Stimulated activated CD4-positive, alpha-beta T cell treated with anti-CD3 and anti-CD28 coated beads, Interleukin-1b, Interleukin-23, amount 100 ng/mL, for 24 hours (primary cell): ENCODE data around the gene ZSCAN31.

Experiments used
- DNase-seq, 4 experiments: peaks; one replicate each; pipeline ENCODE4 v3.0.0-alpha.2; 2020; ENCODE audit warnings: low read depth in 4 of 4, low spot score in 1 of 4

ZSCAN31 gene

DNA sequence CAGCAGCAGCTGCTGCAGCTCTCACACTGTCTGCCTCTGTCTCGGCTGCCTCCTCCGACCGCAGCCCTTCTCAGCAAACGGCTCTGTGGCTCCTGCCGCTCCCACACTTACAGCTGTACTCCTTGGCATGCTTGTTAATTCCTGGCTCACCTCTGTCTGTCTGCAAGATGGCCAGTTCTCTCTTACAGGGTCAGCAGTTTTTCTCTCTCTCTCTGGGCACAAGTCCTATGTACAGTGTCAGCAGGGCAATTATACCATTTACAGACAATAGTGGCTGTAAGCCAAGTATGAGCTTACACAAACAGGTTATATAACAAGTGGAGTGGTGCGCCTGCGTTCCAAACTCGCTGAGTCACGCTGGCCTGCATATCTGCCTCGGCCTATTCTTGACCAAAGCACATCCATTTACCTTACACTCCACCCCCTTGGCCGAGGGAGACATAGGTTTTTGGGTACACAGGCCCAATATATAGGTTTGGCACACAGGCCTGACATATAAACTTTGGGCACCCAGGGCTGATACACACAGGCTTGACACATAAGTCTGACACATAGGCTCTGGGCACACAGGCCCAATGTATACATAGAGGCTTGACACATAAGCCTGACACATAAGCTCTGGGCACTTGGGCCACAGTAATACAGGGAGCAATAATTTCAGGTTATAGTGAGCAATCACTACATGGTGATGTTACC, 18.2 kb upstream of the ZSCAN31 start:
- DNase-seq: no peak

DNA sequence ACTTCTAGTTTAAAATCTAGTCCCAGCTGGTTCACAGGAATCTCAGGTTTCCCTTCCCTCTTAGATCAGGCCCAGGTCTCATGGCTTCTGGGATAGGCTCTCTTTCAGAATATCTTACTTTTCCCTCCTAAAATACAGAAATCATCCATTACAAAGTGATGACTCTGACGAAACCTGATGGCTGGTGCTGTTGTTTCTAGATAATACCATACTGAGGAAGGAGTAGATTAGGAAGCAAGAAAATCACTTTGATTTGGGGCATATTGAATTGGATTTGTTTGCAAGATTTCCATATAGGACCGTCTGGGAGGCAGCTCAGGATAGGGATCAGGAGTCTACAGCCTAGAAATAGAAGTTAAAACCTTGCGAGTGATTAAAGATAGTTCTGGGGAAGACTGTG, 17.4 kb upstream of the ZSCAN31 start:
- no peak for DNase-seq

DNA sequence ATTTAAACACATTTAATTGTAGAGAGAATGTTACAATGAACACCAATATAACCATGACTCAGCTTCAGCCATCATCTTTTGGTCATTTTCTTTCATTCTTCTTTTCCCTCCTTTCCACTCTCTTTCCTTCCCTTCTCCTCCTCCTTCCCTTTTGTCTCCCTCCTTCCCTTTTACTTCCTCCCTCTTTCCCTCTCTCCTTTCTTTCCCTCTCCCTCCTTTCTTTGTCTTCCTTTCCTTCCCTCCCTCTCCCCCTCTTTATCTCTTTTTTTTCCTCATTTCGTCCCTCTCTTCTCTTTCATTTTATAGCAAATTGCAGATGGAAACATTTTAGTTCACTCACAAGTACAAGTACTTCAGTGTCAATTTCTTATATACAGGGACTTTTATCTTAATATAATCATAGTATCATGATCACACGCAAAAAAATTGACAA, 15.6 kb upstream of the ZSCAN31 start:
- DNase-seq: no peak

DNA sequence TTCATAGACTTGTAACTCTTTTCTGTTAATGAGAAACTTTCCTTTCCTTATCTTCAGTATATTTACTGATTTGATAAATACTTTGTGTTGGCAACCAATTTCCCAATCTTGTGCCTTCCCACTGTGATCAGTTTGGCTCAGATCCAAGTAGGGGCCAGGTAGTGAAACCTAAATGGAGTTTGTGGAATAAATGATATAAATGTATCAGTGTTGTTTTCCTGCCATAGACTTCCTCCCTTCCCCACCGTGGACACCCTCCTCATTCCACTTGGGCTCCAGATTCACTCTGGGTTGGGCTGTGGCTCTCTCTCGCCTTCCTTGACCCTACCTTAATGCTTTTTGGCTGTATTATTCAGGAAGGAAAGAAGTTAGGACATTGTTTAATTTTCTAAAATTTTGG, 15.1 kb upstream of the ZSCAN31 start:
- DNase-seq: no peak

DNA sequence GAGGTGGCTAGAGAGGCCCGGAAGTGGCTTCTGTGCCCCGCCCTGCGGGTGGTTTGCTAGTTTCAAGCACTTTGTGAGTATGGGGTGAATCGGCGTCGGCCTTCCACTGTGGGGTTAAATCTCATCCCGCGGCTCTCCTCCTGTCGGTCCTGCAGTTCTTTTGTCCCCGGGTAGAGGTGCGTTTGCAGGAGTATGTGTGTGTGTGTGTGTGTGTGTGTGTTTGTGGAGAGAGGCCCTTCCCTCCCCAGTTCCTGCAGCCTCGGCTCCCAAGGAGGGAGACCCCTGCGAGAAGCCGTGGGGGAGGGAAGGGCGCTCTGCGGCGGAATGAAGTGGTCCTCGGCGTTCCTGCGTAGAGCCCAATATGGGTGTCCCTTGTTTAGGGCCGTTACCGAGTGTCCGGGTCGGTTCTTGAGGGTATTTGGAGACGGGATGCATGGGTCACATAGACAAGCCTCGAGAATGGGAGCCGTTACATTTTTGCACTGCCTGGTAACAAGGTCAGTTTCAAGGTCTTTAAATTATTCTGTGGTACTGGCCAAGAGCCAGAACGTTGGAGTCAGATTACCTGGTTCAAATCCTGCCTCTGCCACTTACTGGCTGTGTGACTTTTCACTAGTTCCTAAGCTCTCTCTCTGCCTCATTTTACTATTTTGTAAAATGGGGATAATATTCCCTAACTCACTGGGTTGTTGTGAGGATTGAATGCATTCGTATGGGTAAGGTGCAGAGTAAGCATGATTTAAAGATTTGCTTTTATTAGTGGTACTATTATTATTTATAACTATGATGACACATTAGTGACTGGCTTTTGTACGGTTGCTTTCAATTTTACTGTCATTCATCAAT, 14.2 kb upstream of the ZSCAN31 start, which contains the start of gene ZKSCAN3:
TSS of gene ZKSCAN3 (plus strand) at position 56 of the 846 bp plus-strand sequence. CDS start 9,640 bp downstream, outside the sequence.
- DNase-seq: peak; percentile 54 to 81 (median 68)

DNA sequence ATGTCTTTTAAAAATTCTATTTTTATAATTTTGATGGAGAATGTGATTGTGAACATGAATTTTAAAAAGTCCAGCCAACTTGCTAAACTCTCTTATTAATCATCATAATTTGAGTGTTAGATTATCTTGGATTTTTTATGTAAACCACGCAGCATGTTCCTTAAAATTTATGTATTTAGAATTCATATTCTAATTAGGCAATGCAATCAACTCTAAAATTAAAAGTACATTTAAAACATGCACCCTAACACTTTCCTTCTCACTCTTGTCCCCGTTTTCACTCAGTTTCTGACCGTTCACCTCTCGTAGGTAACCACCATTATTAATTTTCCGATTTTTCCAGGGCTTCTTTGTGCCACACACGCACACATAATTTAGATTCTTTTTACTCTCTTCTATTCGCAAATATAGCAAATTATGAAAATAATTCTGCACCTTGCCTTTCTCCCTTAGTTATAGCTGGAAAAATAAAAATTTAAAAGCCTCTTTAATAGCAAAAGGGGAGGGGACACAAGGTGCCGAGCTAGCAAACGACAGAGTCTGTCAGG, 13.5 kb upstream of the ZSCAN31 start:
- DNase-seq: no peak

DNA sequence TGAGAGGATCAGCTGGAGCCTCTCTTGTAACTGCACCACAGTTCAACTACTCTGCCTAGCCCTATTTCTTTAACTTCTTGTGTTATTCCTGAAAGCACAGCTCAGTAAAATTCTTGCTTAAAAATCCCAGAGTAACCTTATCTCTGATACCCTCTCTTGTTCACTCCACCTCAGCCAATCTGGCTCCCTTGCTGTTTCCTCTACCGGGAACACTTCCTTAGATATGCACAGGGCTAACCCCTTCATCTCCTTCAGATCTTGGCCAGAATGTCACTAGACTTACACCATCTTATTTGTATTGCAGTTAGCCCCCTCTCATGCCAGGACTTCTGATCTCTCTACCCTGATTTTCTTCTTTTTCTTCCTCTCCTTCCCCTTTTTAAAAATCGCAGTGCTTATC, 11.2 kb upstream of the ZSCAN31 start:
- no peak for DNase-seq

DNA sequence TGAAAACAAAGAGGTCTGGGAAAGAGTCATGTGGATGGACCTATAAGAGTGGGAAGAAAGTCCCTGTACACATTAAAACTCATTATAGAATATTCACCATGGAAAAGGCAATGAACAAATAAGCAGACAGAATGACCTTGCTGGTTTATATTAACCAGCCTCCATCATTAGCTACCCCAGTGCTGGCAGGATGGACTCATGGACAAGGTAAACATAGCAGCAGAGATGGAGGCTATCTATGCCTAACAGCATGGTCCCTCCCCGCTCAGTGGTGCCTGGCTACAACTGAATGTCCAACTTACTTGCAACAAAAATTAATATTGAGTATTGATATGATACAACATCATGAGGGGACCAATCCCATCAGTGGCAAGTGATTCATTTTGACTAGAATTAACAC, 9.3 kb upstream of the ZSCAN31 start:
- DNase-seq: no peak

DNA sequence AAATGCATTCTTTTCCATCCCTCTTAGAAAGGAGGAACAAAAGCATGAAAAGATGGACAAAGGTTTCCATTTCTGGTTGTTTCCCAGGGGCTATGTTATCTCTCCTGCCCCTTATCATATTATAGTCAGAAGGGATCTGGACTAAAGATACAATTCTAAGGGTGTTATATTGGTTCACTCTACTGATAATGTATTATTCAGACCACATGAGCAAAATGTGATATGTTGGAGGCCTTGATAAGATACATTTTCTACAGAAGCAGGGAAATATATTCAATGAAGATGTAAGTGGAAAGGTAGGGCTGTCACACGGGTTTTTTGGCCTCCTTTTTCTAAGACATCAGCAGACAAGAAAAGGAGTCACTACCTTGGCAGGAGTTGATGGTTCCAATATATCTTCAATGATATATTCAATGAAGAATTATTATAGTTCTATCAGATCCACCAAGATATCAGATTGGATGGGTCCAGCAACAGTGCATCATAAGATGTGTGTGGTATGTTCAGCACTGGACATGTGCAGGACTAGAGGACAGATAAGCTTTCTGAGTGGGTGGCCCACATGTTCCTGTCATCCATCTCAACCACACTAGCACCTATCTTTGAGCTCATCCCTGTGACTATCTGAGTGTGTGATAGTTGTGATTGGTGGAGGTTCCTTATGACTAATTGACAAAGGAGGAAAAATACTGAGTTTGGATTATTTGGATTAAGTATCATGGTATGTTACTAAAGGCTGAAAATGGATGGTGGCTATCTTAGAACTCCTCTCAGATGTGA, 8.1 kb upstream of the ZSCAN31 start:
- no peak for DNase-seq

DNA sequence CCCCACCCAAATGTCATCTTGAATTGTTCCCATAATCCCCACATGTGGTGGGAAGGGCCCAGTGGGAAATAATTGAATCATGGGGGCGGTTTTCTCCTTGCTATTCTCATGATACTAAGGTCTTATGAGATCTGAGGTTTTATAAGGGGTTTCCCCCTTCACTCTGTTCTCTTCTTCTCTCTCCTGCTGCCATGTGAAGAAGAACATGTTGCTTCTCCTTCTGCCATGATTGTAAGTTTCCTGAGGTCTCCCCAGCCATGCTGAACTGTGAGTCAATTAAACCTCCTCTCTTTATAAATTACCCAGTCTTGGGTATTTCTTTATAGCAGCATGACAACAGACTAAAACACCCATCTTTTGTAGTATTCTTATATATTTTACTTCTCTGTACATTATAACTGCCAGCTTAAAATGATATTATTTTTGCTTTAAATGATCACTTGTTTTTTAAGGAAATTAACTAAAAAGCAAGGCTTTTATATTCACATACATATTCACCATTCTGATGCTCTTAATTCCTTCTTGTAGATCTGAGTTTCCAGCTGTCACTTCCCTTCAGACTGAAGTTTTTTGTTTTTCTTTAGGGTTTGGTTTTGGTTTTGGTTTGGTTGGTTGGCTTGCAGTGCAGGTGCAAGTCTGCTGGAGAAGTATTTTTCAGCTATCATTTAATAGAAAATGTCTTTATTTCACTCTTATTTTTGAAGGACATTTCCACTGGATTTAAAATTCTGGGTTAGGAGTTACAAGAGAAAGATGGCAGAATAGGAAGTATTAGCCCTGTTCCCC, 4.6 kb upstream of the ZSCAN31 start:
- no peak for DNase-seq

DNA sequence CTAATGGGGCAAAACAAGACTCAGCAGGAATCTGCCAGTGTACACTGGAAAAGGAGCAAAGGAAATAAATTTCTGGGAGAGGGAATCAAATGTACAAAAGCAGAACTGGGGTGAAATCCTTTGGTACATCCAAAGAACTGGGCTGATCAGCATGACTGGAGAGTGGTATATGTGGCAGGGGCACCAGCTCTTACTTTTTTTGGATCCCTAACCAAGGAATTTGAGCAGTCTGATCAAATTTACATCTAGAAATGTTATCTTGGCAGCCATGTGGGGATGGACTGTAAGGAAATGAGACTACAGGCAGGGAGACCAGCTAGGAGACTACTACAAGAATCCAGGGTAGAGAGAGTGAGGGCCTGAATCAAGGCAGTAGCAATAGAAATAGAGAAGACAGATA, 1.2 kb upstream of the ZSCAN31 start:
- no peak for DNase-seq

DNA sequence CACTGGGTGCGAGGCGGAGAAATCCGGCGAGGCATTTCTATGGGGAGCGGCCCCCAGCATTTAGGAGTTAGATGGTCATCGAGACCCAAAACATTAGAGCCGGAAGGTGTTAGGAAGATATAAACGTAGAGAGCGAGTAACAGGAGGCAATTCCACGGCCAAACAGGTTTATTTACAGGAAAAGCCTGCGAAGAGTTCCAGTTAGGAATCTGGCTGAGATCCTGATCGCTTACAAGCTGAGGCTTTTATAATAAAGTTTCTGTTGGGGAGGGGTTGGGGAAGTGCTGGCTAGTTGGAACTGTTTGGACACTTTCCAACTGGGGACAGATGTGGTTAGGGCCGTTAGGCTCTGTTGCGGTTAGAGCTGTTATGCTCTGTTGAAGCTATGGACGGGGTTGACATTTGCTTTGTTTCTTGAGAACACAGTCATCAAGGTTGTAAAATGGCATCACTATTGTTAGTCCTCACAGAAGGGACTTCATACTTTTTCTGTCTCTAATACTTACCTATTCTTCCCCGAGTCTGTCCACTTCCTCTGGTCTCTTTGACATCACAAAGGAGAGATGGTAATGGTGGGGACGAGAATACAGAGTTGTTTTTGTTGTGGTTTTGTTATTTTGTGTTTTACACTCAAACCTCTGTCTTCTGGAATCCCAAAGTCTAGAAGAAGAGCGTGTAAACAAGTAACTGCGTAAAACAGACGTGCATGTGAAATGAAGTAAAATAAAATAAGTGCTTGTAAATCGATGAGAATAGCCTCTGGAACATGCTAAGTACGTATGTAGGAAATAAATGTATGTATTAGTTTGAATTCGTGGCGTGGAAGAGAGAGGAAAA, 554 bp upstream of the ZSCAN31 start:
- no peak for DNase-seq

DNA sequence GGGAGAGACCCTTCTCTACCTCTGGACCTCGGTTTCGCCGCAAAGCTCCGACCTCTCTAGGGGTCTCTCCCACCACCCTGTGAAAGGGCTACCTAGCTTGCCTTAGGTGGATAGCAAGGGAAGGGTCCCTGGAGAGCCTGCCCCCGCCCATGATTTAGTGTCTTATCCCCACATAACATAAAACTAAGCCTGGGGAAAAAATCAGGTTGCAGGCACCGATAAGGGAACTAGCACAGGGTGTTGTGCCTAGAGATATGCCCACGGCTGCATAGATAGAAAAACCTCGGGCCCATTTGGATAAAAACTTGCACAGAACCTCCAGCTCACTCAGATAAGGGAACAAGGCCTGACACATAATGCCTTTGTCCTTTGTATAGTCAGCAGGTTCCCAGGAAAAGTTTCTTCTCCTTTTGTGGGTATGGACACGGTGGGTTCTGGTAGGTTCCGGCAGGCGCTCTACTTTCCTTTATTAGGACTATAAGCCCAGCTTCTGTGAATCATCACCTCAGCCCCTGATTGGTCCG, 846 bp downstream of the ZSCAN31 start:
- DNase-seq: no peak

DNA sequence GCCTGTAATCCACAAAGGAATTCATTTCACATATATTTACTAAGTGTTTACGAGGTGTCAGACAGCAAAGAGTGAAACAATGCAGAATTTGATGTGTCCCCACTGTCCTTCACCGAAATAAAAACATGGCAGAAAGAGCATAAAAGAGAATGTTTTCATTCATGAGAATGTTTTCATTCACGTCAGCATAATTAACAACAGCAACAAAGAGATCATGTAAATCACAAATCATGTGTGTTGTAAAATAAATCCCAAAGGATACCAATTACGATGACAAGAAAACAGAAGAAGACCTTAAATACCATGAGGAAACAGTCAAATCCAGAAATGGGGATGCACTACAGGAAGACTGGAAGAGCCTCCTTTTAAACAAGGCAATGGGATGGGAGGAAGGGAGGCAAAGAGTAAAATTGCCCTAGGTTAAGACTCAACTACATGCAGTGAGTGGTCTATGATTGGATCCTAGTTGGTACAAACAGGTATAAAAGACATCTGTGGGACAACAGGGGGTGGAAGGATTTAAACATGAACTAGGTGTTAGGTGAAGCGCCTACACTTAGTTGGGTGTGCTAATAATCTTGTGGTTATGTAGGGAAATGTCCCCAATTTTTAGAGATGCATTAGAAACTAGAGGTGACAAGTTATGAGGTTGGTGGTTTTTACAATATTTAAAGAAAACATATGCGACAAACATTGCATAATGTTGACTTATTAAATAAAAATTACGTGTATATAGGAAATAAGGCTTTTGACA, 1.5 kb downstream of the ZSCAN31 start:
- no peak for DNase-seq

DNA sequence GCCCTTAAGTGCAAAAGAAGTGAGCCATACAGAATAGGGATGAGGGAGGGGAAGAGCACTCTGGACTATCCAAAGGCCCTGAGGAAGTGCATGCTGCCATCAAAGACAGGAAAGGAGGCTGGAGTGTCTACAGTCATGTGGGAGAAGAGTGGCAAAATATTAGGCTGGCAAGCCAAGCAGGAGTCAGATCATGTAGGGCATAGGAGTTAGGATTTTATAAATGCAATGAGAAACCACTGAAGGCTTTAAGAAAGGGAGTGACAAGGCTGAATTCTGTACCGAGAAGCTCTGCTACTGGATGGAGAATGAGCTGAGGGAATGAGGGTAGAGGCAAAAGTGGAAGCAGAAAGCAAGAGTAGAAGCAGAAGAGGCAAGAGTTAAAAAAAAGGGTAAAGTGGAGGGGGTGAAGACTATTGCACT, 2.3 kb downstream of the ZSCAN31 start:
- no peak for DNase-seq

DNA sequence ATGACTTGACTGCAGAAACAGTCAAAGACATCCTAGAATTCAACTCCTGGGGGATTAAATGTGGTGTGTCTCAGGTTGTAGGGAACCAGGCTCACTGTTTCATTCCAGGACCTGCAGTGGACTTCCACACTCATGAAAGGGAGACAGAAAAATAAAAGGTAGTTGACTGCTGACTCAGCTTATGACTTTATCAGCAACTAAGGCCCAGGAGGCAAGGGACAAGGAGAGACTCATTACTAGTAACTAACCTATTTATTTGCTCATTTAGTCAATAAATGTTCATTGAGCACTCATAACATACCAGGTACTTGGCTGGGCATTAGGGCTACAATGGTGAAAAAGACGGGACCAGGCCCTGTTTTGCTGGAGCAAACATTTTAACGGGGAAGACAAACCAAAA, 2.9 kb downstream of the ZSCAN31 start:
- DNase-seq: no peak

DNA sequence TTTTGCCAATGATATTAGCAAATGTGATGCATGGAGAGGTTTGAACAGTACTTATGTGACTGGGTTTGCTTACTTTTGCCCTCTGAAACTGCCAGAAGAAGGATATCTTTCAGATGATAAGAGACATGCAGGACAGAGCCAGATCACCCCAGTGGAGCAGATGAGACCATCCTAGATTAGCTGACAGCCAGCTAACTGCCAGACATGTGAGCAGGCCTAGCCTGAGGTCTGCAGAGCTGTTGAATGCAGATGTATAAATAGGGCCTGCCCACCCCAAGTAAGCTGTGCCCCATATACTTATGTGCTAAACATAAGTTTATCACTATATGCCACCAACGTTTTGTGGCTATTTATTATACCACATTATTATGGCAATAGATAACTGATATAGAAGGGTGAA, 5.9 kb downstream of the ZSCAN31 start:
- DNase-seq: no peak

DNA sequence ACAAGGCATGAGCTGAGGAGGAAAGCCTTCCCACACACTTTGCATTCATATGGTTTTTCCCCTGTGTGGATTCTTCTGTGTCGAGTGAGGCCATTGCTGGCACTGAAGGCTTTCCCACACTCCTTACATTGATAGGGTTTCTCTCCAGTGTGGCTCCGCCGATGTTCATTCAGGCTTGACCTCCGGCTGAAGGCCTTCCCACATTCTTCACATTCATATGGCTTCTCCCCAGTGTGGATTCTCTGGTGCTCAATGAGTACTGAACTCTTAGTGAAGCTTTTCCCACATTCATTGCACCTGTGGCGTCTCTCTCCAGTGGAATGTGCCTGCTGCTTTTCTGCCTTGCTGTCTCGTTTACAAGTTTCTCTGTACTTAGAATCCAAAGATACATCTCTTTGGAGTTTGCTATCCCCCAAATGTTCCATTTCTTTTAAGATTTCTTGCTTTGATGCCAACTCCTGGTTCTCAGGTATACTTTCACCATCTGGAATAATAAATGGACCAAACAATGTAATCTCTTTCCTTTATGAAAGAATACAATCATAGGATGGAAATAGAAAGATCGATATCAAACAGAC, 9.5 kb downstream of the ZSCAN31 start:
- DNase-seq: no peak
